Stimulated activated CD8-positive, alpha-beta memory T cell treated with anti-CD3 and anti-CD28 coated beads, Interleukin-12 subunit alpha, Interleukin-12 subunit beta, amount 100 ng/mL, for 4 hours (primary cell): Measurements from ENCODE around the gene RLN2.

Experiments
- DNase-seq: peaks from one replicate; pipeline ENCODE4 v3.0.0-alpha.2; 2020; ENCODE audit warnings: low read depth

RLN2 gene

DNA sequence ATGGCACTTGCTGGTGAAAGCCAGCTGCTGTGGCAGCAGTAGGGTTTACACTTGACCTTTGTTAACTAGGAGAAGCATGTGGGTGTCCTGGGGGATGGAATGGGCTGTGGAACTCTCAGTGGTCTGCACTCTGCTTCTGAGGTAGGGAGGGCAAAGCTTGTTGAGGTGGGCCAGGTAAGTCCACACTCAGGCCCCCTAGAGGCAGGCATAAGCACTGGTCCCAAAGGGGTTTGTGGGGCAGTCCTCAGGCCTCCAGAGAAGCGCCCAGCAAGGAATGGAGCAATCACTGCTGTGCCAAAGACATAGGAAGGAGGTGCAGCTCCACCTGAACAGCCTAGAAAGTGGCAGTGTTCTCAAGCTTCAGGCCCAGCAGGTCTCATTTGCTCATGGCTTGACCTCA, 38.6 kb downstream of the RLN2 start:
- no peak for DNase-seq

DNA sequence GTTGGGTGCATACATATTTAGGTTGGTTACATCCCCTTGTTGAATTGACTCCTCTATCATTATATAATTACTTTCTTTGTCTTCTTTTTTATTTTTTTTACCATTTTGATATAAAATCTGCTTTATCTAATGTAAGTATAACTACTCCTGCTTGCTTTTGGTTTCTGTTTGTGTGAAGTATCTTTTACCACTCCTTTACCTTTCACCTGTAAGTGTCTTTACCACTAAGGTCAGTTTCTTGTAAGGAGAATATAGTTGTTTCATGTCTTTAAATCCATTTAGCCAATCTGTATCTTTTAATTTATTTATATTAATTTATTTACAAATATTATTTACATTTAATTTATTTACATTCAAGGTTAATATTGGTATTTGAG, 40.3 kb downstream of the RLN2 start:
- DNase-seq, result no peak

DNA sequence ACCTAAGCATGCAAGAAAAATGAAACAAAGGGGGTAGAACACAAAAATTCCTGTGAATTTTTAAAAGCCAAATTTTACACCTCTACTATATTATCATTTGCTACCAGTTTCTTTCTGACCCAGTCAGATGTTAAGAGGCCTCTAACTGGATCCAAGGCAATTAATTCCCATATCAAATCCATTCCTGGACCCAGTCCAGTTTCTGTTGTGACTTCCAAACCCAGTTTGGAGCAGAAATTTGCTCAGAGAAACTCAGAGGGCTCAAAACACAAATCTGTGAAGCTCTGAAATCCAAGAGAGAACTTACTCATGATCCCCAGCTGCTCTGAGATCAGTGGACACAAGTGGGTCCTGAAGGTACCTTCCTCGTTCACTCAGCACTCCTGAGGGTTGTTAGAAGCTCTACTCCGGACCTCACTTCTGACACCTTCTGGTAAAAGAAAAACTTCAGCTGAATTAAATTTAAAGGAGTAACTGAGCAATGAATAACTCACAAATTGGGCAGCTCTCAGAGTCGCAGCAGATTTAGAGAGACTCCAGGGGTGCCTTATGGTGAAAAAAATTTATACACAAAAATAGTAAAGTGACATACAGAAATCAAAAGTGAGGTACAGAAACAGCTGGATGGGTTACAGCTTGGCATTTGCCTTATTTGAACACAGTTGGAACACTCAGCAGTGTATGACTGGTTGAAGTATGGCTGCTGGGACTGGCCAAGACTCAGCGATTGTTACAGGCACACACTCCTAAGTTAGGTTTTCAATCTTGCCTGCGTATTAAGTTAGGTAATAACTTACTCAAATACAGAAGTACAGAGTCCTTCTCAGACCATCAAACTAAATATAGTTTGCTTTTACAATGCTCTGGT, 40.9 kb downstream of the RLN2 start:
- no peak for DNase-seq
